Activated effector memory CD4-positive, alpha-beta T cell treated with anti-CD3 and anti-CD28 coated beads, Interleukin-2, amount 50 U/mL, for 16 hours (primary cell): ENCODE data around the gene TMEM143.
A peak's percentile ranks its signal among the peaks of the same experiment; 100 is the strongest.
"Not testable (repeated sequence)": the region's sequence is repeated elsewhere in the genome, so short reads cannot be mapped to it uniquely, and the experiment has no call there.

ENCODE experiments used
- DNase-seq: peaks from one replicate; pipeline ENCODE4 v3.0.0-alpha.2; 2020

TMEM143 gene

DNA sequence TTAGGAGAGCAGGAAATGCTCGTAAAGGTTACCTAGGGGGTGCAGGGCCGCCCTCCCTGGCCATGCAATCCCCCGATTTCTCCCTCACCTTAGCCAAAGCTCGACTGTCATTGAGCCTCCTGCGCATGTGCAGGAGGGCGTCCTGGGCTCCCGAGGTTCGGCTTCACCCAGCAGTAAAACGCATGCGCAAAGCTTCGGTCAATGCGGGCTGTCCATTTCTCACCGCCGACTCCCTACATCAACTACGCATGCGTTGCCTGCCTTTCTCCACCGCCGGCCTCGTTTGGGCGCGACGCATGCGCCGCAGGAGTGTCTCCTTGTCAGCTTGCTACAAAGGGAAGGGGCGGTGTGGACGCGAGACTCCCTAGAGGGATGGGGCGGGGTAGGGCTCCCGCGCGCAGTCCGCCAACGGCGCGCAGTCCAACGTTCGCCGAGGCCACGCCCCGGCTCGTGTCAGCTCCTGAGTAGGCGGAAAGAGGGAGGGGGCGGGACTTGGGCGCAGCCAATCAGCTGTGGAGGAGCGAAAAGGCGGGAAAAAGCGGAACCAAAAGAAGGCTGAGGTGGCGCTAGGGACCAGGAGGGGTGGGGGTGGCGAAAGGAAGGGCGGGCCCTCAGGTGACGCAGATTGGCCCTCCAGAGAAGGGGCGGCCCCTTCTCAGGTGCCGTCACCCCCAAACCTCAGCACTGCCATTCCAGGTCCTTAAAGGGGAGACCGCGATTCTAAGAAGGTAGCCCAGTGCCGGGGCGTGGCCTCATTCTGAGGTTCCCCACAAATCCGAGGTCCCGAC is at the start of gene TMEM143, which contains the start of gene SYNGR4:
Gene TMEM143, minus strand, starts transcription at position 131 of the 788 bp plus-strand sequence. Its CDS starts 20 bp downstream, at position 111.
Gene SYNGR4, plus strand, starts transcription at position 558 of the 788 bp plus-strand sequence. CDS start 1,476 bp downstream, outside the sequence.
- DNase-seq = peak; percentile 99

DNA sequence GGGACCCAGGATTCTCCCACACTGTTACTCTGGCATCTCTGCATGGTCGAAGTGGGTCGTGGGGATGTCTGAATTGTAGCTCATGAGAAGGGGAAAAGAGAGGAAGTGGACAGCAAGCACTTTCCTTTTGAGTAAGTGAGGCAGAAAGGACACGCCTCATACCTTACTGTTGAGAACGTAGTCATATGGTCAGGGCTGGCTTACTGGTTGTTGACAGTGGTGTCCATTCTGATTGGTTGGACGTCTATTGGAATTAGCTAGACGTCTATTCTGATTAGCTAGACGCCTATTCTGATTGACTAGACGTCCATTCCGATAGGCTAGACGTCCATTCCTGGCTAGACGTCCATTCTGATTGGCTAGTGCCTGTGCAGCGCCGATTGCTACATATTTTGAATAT is 42.1 kb upstream of the TMEM143 start:
- no peak for DNase-seq

GRCh38 chr19:48405010-48405659 is 41.4 kb upstream of the TMEM143 start:
- DNase-seq = no peak

GRCh38 chr19:48403606-48404005 is 39.9 kb upstream of the TMEM143 start:
- peak; percentile 69 for DNase-seq

DNA sequence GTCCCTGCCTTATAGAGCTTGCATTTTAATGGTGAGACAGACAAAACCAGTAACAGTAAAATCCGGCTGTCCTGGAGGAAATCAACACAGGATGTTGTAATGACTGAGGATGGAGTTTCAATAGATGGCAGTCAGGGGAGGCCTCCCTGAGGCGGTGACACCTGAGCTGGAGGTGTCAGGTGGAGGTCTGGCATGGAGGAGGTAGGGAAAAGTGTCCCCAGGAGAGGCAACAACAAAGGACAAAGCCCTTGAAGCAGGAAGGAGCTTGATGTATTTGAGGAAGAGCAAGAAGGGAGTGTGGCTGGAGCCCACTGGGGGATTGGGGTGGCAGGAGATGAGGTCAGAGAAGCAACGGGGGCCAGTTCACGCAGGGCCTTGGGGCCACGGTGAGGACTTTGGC is 37.5 kb upstream of the TMEM143 start:
- DNase-seq = no peak

DNA sequence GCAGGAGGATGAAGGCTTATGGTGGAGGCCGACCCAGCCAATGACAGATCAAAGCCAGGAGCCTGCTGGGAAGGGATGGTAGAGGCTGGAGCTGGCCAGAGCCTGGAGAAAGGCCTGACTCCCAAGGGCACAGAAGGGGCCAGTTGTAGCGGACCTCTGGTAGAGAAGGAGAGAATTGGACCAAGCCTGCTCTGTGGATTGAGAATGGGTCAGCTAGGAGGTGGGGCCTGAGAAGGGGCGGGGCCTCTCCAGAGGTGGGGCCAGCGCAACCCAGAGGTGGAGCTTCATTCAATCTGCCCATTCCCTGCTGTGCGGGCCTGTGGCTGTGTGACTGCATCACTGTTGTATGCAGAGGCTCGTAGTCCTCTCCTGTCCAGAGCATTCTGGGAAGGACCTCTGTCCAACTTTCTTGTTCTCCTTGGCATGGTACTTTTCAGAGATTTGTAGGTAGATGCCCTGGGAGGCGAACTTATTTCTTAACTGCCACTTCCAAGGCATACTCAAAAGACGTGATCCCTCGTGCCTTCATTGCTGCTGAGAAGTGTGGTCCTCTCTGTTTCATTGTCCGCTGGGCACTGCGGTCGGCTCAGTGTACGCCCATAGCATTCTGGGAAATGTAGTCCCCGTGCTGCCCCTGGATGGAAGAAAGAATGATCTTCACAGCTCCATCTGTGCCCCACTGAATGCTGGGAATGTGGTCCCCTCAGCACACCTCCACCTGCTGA is 36.4 kb upstream of the TMEM143 start:
- peak; percentile 76 for DNase-seq

DNA sequence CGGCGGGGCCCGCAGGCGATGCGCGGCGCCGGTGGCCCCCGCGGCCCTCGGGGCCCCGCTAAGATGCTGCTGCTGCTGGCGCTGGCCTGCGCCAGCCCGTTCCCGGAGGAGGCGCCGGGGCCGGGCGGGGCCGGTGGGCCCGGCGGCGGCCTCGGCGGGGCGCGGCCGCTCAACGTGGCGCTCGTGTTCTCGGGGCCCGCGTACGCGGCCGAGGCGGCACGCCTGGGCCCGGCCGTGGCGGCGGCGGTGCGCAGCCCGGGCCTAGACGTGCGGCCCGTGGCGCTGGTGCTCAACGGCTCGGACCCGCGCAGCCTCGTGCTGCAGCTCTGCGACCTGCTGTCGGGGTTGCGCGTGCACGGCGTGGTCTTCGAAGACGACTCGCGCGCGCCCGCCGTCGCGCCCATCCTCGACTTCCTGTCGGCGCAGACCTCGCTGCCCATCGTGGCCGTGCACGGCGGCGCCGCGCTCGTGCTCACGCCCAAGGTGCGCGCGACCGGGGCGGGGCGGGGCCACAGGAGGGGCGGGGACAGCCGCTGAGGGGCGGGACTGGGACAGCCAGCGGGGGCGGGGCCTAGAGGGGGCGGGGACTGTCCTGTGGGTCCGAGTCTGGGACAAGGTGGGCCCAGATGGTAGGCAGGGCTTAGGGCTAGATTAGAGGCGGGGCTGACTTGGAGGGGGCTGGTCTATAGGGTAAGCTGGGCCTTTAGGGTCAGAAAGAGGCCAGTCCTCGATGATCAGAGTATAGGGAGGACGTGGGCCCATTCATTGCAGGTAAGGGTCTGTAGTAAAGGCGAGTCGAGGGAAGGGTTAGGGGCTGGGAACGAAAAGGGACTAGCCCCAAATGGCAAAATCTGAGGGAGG is 34.9 kb upstream of the TMEM143 start:
- DNase-seq = peak; percentile 94

DNA sequence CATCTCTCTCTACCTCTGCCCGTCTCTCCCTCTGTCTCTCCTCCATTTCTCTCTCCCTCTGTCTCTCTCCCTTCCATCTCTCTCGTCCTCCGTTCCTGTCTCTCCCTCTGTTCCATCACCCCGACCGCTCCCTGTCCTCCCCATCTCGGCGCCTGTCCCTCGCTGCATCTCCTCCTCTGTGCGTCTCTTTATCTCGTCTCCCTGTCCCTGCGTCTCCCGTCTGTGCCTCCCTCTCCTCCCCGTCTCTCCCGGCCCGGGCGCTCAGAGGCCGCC is 34.3 kb upstream of the TMEM143 start:
- no peak for DNase-seq

DNA sequence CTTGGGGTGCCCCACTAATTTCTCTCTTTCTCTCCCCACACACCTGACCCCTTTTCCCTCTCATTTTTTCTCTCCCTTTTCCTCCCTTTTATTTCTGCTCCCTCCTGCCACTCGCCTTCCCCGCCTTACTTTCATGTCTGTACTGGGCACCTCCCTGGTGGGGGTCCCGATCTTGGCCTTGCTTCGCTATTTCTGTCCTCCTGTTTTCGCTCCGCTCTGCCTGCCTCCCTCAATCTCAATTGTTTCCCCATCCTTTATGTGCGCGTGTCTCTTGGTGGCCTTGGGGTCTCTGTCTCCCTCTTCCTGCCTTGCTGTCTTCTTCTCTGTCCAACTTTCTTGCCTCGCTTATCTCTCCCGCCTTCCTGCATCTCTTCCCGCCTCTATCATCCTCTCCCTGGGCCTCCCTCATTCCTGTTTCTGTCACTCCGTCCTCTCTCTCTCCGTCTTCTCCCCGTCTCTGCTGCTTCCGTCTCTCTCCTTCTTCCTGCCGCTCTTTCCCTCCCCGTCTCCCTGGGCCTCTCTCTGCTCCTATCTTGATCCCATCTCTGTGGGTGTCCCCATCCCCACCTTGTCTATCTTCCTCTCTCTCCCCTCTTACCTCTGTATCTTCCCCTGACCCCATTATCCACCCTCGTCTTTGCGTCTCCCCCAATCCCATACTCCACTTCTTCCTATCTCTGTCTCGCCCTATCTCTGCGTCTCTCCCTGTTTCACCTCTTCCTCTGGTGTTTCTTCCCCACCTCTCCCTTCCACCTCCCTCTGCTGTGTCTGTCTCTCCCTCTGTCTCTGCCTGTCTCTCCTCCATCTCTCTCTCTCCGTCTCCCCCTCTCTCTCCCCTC is 33.7 kb upstream of the TMEM143 start:
- no peak for DNase-seq

DNA sequence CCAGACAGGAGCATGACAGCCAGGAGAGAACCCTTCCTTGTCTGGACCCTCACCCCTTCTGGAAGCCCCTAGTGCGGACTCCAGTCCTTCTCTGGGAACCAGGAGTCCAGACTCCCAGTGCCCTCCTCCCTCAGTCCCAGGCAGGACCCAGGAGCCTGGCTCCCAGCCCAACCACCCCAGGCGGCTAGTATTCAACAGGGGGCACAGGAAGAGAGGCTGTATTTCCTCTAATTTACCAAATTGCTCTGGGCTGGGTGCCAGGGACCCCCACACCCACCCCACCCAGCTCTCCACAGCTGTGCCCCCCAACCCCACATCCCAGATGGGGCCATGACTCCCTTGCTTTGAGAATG is 33.1 kb upstream of the TMEM143 start:
- no peak for DNase-seq

DNA sequence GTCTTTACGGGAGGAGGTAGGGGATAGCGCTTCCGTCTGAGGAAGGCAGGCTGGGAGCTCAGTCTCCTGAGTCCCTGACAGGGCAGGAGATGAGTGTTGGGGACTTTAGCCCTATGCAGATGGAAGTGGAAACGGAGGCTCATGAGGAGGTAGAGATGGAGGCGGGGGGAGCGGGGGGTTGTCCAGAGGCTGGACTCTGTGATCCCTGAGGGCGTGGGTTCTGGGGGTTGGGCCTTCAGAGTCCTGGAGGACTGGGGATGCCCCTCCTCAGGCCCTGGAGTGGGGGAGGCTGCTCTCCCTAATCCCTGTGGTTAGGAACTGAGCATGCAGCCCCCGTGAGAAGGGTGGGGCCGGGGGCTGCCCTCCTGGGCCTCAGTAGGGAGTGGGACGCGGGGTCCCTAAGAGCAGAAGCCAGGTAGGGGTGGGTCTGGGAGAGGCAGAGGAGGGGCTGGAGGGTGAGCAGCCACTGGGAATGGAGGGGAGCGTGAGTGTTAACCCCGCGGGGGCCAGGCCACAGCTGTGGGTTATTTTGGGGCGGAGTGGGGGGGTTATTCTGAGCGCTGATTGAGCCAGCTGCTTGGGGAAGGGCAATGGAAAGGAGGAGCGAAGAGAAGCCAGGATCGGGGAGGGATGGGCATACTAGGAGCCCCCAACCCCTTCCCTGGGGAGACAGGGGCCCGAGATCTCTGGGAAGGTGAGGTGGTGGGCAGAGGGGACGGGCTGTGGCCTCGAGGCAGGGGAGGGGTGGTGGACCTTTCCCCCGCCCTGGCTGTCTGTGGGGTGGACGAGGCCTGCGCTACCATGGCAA is 32.5 kb upstream of the TMEM143 start:
- DNase-seq = no peak

DNA sequence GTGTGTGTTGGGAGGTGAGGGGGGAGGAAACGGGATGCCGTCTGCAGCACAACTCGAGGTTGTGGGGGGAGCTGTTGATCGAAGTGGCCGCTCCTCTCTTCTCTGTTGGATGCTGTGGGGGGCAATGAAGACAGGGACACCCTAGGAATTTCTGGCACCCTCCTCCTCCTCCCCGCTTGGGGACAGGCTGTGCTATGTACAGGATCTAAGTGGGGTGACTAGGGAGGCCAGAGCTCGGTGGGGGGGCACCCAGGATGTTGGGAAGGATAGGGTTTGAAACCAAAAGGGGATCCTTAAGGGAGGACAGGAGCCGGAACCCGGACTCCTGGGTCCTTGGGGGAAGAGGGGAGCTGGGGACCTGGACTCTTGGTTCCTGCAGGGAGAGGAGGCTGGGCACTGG is 31.8 kb upstream of the TMEM143 start:
- DNase-seq = no peak

DNA sequence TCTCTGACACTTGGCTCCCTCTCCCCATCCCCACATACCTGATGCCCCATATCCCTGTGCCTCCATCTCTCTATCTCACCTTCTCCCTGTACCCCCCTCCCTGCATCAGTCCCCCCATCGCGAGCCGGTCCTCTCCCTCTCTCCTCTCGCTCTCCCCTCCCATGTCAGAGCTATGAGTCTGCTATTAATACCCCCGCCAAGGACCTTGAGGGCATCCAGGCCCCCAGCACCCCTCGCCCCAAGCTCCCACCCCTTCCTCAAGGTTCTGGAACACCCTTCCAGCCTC is 31.4 kb upstream of the TMEM143 start:
- DNase-seq = no peak

DNA sequence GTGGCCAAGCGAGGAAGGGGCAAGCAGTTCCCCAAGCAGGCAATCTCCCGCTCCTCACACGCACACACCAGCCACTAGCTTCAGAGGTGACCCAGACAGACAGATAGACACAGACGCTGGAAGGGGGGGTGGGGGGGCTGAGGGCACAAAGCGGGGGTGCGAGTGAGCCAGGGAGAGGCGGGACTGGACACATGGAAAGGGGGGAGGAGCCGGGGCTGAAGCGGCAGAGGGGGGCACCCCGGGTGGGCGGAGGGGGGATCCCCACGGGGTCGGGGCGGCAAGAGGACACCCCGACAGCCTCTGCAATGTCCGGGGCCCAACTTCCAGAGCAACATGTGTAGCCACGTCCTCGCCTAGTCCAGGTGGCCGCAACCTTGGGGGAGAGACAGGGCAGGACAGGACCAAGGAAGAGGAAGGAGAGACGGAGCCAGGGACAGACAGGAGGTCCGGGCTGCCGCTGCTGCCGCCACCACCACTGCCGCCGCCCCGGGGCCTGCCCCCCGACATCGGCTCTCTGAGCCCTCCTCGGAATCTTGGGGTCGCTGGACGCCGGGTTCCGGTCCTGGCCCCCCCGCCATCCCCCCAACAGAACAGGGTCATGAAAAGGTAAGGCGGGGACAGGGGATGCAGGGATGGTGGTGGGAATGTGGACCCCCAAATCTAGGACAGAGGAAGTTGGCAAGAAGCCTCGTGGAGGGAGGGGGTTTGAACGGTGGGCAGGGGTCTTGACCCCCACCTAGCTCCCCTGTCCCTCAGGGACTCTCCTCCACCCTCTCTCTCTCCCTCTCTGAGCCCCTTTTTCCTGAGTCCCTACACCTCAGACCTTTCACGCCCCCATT is 30.8 kb upstream of the TMEM143 start:
- DNase-seq = no peak

DNA sequence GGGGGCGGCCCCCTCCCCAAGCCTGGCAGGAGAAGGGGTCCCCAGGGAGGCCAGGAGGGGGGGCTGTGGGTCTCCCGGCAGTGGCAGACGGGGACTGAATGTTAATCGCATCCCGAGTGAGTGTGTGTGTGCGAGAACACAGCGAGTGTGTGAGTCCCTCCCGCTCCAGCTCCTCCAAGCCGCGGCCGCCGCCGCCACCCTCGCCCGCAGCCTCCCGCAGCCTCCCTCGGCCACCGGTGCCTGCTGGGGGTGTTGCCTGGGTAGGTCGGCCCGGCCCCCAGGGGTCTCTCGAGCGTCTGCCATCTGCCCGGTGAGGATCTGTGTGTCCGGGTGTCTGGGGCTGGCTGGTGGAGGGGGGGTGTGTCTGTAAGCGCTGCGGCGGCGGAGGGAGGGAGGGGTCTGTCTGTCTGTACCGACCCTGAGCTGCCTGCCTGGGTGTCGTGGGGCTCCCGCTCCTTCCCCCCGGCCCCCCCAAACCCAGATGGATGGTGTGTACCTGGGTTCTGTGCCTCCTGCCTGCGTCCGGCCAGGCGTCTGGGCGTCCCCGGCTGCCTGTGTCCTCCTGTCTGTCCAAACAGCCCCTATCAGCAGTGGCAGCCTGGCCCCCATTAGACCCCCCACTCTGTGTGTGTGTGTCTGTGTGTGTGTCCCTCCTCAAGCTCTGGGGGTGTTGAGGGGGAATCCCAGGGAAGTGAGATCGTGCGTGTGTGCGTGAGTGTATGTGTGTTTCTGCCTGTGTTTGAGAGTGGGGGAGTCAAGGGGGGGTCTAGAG is 30.0 kb upstream of the TMEM143 start, which contains the start of gene GRIN2D:
Gene GRIN2D, plus strand, starts transcription at position 110 of the 772 bp plus-strand sequence. CDS start 4,725 bp downstream, outside the sequence.
- peak; percentile 71 for DNase-seq

DNA sequence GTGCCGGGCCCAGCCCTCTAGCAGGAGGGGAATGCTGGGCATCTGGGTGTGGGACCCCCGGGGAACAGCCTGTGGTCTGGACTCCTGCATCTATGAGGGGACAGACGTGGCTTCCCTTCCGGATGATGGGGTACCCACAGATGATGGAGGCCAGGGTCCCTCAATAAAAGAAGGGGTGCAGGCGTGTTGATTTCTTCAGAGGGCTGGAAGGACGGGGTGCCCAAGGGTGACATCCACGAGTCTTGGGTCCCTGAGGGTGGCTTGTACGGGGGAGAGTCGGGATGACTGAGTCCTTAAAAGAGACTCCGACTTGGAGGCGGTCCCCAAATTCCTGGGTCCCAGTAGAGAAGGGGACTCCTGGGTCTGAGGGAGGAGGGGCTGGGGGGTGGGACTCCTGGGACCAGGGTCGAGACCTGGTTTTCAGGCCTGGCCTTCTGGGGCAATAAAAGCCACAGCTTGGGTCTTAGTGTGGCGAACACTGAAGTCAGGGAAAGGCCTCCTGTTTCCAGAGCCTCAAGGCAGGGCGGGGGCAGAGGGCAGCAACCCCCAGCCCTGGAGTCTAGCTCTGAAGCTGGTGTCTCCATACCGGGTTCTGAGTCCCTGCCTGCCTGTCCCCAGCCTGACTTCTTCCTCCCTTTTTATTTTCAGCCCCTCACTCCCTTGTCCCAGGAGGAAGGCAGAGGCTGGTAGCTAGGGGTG is 29.3 kb upstream of the TMEM143 start:
- DNase-seq = no peak

- not testable (repeated sequence) for DNase-seq
These were observed 28.2 kb upstream of the TMEM143 start for GRCh38 chr19:48392006-48392344.

- DNase-seq = peak; percentile 92
These were observed 27.6 kb upstream of the TMEM143 start, which contains the start of gene KDELR1 for GRCh38 chr19:48391100-48392005. Gene KDELR1, minus strand, starts transcription at chr19:48391551. Its CDS starts 193 bp downstream, at chr19:48391358.
